Right lobe of liver (tissue), 4 donors: ENCODE measurements around the gene HPS3.
A peak's percentile ranks its signal among the peaks of the same experiment; 100 is the strongest.

Experiments used
- CTCF ChIP-seq, 4 donors: fragments of 200-600 bp in 3 of 4; fragments of 450-650 bp in 1 of 4; IDR thresholded peaks; one replicate each; pipeline versions ENCODE4 v1.5.1 to v1.8.0; 2016 to 2022; ENCODE audit warnings: antibody characterized with exemption in 4 of 4, mild to moderate bottlenecking in 2 of 4
- POLR2A ChIP-seq: fragments of 450-650 bp; IDR thresholded peaks from one replicate; pipeline ENCODE4 v1.6.1; 2017; ENCODE audit warnings: antibody characterized with exemption, mild to moderate bottlenecking
- donor health status: DM: no; HTN: no; CAD: no.
- donor health status: DM: no; HTN: no; CAD: no.
- donor health status: DM: no; HTN: yes; CAD: no.

DNA sequence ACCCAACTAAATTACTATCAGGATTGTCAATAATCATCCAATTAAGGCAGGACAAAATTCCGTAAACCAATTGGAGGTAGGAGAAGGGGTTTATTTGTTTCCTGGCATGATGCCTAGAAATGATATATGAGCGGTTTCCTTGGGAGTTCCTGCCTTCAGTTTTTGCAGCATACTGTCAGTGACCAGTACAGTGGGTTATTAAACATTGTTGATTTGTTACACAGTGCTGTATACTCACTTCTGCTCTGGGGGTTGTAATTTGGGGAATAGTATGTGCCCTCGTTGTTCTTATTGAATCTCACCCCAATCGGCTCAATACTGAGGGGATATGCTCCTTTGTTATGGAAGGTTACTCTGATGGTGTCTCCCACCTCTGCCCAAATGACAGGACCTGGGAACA is 70.0 kb downstream of the HPS3 start:
- TF ChIP-seq CTCF (IDR thresholded peaks at IDR 0.05) (no peak), POLR2A (peak; percentile 43)
